Hematopoietic multipotent progenitor cell treated with erythropoietin and hydrocortisone succinate and interleukin-3 and kit ligand, for 17 days (in vitro differentiated cells): ENCODE measurements around the gene HDGFL3.
"Not testable (repeated sequence)": the region's sequence is repeated elsewhere in the genome, so short reads cannot be mapped to it uniquely, and the experiment has no call there.

Experiments used
- DNase-seq: peaks from one replicate; pipeline ENCODE4 v3.0.0-alpha.2; 2015; ENCODE audit warnings: low spot score

Gene HDGFL3

DNA sequence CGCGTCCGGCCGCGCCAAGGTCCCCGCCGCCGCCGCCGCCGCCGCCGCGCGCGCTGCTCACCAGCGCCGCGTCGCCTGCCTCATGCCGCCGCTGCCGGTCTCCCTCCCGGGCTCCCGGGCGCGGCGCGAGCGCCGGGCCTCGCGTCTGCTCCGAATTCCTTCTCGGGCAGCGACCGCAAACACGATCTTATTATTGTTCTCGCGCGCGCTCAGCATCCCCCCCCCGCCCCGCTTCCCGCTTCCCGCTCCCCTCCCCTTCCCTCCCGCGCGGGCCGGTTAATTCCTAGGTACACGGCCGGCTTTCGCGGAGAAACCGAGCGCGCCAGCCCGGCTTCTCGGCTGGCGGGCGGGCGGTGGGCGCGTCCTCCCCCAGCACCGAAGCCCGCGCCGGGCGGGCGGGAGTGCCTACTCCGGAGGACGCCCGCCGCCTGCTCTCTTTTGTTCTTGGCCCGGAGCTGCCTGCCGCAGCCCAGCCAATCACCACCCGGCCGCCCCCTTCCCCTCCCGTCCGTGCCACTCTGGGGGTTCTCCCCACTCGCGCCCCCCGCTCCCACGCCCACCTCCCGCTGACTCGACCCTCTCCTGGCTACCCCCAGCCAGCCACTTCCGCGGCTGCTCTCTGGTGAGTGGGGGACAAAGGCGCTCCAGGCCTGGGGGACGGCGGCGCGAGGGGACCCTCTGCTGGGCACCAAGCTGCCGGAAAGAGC, at the start of gene HDGFL3:
Gene HDGFL3 (minus strand): TSS at position 164 of the 707 bp plus-strand sequence. CDS start 409 bp downstream, outside the sequence.
- DNase-seq, result no peak

DNA sequence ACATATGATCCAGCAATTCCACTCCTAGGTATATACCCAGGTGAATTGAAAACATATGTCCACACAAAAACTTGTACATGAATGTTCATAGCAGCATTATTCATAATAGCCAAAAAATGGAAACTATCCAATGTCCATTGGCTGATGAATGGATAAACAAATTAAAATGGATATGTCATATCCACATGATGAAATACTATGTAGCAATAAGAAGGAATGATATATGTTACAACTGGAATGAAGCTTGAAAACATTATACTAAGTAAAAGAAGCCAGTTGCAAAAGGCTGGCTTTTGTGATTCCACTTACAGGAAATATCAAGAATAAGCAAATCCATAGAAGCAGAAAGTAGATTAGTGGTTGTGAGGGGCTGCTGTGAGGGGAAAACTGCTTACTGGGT, 43.2 kb upstream of the HDGFL3 start:
- DNase-seq, result no peak

DNA sequence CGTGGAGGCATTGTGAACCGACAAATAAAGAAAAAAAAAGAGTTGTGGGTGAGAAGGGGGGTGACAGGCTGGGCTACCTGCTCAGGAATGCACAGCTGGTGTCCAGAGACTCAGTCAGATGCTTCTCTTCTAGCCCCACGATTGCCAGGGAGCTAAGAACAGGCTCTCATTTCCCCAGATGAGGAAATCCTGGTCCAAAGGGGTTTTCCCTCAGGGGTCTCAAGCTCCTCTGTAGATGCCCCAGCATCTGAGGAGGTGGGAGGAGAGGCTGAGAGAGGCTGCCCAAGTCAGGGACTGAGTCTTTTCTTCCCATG, 41.4 kb upstream of the HDGFL3 start:
- no peak for DNase-seq

DNA sequence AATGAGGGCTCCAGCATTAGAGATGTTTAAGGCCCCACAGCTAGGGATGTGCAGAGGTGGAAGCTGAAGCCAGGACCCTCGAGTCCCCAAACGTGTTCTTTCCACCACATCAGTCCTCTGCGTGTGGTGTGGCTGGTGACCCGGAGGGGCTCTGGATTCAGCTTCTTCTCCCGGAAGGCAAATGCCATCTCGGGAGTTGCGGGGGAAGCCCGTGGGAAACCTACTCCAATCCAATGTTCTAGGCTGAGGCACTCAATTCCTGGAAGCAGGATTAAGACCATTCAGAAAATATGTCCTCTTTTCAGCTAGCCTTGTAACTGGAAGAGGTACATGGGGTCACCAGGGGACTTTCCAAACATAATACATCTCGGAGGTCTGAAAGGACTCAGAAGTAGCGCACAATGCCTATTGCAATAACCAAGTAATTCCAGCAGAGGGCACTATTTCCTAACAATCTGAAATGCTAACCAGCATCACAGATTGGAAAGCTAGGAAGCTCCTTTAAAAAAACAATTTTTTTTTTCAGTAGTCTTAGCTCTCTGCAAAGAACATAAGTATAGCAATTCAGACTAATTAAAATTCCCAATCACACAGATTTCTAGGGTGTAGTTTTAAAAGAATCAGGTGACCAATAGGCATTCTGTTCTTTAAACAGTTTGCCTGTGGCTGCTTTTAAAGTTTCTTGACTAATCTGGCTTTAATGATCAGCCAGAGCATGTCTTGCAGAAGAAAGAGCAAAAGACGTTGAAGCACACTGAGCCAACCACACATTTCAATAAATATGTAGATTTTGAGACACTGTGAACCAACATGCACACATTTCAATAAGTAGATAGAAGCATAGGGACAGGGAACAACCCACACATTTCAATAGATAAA, 40.8 kb upstream of the HDGFL3 start:
- peak; percentile 59 for DNase-seq

DNA sequence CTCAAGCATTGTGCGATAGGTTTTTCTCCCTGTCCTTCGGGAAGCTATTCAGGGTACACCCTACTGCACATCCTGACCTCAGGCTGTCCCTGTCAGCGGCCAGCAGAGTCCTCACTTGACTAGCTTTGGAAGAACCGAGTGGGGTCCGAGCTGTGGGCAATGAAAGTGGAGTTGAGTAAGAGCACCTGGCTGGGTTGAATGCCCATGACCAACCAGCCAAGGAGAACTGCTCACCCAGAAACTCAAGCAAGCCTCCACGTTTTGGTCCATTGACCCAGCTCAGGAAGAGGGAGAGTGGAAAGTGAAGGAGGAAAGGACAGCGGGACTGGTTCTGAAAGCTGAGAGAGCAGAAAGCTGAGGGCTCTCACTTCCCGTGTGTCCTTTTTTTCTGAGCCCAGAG, 36.0 kb upstream of the HDGFL3 start:
- DNase-seq, result no peak

DNA sequence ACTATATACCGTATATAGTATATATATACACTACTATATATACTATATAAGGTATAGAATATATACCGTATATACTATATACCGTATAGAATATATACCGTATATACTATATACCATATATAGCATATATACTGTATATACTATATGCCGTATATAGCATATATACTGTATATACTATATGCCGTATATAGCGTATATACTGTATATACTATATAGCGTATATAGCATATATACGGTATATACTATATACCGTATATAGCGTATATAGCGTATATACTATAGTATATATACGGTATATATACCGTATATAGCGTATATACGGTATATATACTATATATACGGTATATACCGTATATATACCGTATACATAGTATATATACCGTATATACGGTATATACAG, 22.6 kb upstream of the HDGFL3 start:
- DNase-seq, result no peak

DNA sequence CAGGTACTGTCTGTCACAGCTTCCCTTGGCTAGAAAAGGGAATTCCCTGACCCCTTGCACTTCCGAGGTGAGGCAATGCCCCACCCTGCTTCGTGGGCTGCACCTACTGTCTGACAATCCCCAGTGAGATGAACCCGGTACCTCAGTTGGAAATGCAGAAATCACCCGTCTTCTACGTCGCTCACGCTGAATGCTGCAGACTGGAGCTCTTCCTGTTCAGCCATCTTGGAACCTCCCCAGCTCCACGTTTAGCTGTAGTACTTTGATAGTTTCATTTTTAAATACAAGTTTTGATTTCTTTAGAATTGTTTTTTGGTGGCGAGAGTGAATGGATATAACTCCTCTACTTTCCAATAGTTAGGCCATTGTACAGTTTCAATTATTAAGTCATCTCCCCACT, 17.8 kb upstream of the HDGFL3 start:
- no peak for DNase-seq

DNA sequence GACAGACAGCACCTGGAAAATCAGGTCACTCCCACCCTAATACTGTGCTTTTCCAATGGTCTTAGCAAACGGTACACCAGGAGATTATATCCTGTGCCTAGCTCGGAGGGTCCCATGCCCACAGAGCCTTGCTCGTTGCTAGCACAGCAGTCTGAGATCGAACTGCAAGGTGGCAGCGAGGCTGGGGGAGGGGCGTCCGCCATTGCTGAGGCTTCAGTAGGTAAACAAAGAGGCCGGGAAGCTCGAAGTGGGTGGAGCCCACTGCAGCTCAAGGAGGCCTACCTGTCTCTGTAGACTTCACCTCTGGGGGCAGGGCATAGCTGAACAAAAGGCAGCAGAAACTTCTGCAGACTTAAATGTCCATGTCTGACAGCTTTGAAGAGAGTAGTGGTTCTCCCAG, 14.2 kb upstream of the HDGFL3 start:
- not testable (repeated sequence) for DNase-seq

DNA sequence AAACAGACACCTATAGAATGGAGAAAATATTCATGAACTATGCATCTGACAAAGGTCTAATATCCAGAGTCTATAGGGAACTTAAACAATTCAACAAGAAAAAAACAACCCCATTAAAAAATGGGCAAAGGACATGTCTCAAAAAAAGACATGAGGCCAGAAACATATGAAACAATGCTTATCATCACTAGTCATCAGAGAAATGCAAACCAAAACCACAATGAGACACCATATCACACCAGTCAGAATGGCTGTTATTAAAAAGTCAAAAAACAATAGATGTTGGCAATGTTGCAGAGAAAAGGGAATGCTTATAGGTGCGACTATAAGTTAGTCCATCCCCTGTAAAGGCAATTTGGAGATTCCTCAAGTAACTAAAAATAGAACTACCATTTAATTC, 11.4 kb upstream of the HDGFL3 start:
- no peak for DNase-seq

DNA sequence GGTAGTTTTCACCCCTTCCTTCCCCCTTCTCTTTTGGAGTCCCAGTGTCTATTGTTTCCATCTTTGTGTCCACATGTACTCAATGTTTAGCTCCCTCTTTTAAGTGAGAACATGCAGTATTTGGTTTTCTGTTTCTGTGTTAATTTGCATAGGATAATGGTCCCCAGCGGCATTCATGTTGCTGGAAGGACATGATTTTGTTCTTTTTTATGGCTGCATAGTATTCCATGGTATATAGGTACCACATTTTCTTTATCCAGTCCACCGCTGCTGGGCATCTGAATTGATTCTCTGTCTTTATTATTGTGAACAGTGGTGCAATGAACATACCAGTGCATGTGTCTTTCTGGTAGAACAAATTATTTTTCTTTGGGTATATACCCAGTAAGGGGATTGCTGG, 7.7 kb upstream of the HDGFL3 start:
- DNase-seq, result no peak

DNA sequence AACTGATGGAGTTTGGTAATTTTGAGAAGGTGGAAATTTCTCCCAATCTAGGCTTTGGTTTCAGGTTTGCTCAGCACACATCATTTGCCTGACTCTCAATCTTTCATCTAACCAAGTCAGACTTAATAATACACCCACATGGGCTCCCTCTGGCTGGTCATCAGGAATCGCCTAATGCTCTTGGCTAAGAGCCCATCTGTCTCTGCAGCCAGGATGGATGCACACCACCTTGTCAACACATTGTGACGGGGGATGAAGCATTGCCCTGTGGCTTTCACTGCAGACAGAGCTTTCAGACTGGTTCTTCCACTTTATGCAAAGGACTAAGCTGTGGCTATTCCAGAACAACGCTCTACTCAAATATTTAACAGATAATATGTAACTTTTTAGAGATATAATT, 3.0 kb upstream of the HDGFL3 start:
- DNase-seq, result no peak

DNA sequence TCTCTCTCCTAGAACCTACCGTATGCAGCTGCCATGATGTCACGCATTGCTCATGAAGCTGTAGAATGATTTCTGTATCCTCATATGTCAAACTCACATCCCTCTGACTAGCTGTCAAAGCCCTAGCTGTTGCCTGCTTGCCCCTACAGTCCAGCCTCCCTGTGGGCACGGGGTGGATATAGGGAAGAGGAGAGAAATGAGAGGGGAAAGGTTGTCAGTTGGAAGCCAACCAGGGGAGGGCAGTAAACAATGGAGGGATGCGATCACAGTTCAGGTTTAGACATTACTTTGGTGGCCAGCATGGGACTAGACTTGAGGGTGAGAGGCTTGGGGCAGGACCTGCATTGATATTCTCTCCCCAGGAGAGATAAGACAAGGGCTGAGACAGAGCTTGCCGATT, 1.7 kb upstream of the HDGFL3 start:
- DNase-seq, result no peak

DNA sequence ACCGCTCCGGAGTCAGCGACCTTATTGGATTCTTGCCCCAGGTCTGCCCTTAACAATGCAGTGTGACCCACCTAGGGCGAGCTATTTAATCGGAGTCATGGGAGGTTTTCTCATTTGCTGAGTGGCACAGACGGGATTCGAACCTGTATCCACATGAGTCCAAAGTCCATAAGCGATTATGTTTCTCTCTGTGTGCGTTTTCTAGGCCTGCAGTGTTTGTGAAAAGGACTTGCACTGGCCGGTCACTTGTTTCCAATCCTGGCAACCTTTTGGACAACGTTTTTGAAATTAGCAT, 691 bp upstream of the HDGFL3 start:
- DNase-seq, result no peak

DNA sequence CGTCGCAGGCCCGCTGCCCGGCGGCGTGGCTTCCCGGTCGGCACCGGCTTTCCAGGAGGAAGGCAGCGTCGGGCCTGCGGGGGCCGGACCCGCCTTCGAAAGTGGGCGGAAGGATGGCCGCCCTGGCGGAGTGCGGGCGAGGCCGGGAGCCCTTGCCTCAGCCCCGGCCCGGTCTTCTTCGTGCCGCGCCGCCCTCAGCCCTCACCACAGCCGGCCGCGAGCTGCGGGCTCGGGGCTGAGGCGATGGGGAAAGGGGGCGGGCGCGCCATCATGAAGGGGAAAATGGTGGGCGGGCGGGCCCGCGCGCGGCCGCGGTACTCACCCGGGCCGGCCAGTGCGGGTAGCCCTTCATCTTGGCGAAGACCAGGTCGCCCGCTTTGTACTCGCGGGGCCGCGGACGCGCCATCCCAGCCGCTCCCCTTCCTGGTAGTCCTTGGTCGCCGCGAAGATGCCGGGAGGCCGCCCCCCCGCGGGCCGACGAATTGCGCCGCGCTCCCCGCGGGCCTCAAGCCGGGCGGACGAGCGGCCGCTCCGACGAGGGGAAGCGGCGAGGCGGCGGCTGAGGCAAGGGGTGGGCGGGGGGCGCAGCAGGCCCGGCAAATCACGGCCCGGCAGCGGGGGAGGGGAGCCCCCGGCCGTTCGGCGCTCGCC, 489 bp downstream of the HDGFL3 start:
- DNase-seq, result no peak

DNA sequence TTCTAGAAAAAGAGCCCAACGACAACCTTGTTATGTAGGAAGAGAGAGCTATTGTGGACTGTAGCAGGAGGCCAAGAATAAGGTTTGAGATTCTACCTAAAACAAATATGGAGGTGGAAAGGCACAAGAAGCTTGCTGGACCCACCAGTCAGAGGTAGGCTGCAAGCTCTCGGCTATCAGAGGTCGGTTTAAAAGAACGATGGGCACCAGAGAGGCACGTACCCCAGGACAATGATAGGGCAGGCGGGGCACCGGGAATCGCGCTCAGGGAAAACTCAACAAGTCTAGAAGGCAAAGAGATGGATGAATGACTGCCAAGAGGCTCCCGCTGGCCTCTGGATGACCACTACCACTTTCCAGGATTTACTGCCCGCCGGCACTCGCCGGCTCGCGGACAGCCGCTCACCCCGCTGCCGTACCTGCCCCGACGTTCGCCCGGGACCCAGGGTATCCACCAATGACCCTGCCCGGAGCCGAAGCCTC, 1.1 kb downstream of the HDGFL3 start:
- no peak for DNase-seq

DNA sequence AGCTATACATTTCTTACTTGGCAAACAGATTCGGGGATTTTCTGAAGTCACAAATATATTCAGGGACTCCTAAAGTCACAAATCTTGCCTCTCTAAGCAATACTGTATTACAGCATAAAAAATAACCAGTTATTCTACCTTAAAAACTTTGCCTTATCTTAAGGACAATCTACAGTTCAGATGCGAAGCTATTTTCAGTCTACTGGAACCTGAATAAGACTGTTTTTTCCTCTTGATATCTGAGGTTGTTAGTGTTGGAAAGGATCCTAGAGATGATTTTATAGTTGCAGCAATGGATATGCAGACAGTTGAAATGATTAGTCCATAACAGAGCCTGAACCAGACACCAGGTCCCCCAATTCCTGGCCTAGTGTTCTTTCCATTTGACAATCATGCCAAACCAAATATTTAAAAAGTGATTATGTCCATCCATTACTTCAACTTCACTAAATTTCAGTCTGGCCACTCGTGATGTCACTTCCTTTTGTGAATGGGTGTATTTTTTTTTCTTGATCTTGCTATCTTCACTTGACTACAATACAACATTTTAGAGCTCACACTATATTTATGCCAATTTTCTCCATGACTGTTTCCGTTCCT, 1.8 kb downstream of the HDGFL3 start:
- DNase-seq, result no peak

DNA sequence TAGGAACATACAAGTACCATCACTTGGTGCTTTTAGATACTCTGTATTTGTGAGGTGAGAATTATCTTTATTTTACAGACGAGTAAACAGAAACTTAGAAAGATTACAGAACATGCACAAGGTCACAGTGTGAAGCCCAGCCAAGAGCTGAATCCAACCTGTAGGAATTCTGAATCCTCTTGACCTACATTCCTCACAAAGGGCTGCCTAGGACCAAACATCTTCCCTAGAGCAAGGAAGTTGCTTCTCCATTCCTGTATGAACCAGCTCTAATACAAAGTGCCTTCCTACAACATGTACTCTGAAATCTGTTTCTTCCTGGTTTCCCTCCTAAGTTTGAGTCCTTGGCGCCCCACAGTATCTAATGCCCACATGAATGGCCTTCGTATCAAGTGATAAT, 2.9 kb downstream of the HDGFL3 start:
- no peak for DNase-seq

DNA sequence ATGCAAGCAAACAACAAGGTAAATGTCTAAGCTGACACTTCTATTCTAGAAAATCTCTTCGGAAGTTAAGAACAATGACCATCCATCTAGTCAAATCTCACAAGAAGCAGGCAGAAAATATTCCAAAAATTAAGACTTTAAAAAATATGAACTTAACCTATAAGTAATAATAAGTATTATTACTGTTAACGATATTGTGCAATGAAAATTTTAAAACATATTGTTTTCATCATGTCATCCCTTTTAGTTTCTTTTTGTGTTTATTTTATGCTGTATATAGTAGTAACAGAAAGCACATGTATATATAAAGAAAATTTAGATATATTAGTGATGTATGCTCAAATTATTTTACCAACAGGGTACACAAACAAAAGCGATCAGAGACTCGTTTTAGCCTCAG, 4.1 kb downstream of the HDGFL3 start:
- DNase-seq, result no peak

DNA sequence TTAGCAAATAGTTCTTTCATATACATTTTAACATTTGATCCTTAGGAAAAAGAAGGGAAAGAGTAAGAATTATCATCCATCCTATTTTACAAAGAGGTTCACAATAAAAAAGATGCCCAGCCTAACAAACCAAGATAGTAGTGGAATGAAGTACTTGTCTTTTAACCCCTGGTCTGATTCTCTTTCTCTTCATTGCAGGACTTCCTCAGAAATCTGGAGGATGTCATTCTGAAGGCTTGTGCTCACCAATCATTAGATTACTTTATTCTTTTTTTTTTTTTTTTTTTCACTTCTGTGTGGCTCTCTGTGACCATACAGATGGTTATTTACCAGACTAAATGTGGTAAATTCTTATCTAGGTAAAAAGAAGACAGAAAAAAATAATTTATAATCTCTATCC, 7.0 kb downstream of the HDGFL3 start:
- no peak for DNase-seq

DNA sequence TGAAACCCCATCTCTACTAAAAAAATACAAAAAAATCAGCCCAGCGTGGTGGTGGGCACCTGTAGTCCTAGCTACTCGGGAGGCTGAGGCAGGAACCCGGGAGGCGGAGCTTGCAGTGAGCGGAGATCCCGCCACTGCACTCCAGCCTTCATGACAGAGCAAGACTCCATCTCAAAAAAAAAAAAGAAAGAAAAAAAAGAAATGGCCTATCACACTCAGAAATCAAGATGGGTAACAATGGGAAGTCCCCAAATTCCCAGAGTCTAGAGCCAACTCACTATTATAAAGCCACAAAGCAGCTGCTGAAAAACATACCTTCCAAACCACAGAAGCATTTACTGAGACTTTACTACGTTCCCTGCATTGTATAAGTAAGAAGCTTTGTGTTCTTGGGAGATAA, 7.5 kb downstream of the HDGFL3 start:
- no peak for DNase-seq

DNA sequence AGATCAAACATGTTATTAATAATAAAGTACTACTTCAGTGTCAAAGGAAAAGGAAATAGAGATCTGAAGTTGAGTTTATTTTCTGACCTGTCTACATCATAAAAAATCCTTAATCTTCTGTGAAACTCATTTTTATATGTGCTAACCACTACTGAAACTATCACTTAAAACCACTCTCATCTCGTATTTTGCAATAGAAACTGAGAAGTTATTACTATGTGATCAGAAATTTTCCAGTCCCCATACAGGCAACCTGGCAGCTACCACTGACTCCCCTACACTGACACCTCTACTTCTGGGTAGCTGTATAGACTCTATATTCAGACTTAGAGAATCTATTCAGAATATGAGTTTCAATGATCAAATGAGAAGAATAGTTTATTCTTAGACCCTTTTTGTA, 8.3 kb downstream of the HDGFL3 start:
- no peak for DNase-seq

DNA sequence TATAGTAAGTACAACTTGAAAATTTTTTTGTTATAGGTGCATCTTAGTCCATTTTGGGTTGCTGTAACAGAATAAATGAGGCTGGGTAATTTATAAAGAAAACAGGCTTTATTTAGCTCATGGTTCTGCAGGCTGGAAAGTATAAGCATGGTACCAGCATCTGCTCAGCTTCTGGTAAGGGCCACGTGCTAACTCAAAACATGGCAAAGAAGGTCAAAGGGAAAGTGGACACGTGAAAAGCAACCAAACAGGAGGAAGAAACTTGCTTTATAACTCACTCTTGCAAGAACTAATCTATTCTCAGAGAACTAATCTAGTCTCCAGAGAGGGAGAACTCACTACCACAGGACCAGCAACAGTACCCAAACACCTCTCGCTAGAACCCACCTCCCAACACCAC, 9.1 kb downstream of the HDGFL3 start:
- no peak for DNase-seq

DNA sequence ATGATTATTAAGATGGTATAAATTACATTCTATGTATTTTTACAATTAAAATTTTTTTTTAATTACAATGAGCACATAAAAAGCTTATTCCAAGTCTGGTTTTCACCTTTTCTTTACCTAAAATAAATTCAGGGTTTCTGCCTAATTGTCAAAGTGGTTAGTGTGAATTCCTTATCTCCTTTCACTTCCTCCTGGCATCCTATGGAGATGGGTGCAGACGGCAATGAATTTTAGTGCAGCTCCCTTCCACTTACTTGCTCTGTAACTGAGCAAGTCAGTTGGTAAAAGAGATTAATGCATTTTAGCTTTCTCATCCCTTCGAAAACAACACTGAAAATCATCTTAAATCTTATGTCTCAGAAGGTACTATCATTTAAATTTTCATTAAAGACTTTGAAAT, 13.1 kb downstream of the HDGFL3 start:
- no peak for DNase-seq
